ENCODE measurements around the gene EEF1A1.

EEF1A1 gene

DNA sequence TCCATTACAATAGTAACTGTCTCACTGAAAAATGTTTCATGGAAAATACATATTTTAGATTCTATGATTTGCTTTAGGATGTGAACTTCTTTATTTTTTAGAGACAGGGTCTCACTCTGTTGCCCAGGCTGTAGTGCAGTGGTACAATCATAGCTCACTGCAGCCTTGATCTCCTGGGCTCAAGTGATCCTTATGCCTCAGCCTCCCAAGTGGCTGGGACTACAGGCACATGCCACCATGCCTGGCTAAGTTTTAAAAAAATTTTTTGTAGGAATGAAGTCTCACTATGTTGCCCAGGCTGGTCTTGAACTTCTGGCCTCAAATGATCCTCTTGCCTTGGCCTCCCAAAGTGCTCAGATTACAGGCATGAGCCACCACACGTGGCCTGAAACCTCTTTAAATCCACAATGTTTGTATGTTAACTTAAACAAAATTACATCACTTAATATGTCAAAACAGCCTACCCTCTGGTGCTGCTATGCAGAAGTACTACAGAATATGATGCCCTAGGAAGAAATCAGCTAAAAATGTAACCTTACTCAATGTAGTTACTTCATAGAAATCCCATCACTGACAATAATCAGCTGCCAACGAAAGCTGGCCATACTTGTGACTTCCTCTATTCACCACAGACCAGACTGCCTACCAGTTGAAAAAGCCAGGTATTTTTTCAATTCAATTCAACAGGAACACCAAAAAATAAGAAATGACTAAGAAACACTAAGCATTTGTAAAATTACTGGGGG is 17.6 kb downstream of the EEF1A1 start:
- DNase-seq, result no peak

DNA sequence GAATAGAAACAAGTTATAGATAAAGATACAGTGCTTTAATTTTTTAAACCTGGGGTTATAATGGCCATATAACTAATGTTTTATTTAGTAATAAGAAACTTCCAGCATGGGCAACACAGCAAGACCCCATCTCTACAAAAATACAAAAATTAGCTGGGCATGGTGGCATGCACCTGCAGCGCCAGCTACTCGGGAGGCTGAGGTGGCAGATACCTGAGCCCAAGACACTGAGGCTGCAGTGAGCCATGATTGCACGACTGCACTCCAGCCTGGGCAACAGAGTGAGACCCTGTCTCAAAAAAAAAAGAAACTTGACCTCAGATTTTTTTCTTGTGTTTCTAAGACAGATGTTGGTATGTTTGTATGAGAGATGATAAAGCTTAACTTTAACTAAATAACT is 22.9 kb downstream of the EEF1A1 start:
- no peak for DNase-seq

DNA sequence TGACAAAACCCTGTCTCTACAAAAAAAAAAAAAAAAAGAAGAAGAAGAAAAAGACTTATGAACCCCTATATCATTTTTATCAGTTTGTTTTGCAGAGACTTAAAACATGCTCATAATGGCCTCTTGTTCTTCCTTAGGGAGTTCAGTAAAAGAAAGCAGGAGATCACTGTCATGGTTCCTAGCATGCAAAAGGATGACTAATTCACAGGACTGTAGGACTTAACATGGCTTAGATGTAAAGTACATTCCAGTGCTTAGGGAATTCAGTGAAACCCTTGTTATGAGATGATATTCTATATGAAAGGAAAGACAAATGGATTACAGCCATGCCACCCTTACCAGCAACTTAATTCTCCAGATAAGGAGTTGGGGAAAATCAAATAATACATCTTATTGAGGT is 29.5 kb downstream of the EEF1A1 start:
- no peak for DNase-seq

DNA sequence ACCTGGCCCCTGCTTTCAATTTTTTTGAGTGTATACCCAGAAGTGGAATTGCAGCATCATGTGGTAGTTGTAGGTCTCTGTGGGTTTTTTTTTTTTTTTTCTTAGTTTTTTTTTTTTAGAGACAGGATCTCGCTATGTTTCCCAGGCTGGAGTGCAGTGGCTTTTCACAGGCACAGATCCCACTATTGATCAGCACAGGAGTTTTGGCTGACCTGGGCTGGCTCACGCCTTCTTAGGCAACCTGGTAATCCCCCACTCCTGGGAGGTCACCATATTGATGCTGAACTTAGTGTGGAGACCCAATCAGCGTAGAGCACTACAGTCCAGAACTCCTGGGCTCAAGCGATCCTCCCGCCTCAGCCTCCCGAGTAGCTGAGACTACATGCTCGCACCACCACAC is 33.4 kb downstream of the EEF1A1 start:
- no peak for DNase-seq

DNA sequence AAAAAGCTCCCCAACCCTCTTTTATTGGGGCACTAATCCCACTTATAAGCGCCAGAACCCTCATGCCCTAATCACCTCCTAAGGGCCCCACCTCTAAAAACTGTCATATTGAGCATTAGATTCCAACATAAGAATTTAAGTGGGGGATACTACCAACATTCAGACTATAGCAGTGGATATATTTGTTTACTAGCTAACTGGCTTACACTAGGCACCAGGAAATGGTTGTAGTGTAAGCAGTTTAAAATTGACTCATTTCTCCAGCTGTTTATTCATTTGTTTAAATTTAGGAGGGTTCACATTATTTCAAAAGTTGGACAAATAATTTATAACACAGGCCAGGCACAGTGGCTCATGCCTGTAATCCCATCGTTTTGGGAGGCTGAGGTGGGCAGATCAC is 36.4 kb downstream of the EEF1A1 start:
- no peak for DNase-seq

DNA sequence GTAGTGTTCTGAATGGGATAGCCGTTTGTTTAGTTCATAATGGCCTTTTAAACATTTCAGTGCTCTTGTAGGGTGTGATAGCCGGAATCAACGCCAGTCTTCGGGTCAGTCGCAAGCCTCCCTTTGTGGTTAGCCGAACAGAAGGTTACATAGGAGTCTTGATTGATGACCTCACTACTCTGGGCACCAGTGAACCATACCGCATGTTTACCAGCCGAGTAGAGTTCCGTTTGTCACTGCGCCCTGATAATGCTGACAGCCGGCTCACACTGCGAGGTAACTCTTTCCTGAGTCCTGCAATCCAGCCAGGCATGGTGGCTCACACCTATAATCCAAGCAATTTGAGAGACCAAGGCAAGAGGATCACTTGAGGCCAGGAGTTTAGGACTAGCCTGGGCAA is 38.9 kb downstream of the EEF1A1 start:
- DNase-seq, result no peak

DNA sequence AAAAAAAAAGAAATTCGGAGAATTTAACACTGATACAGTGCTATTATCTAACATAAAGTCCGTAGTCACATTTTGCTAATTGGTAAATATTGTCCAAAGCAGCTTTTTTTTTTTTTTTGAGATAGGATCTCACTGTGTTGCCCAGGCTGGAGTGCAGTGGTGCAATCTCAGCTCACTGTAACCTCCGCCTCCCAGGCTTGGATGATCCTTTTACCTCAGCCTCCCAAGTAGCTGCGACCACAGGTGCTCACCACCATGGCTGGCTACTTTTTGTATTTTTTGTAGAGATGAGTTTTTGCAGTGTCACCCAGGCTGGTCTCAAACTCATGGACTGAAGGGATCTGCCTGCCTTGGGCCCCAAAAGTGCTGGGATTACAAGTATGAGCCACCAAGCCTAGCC is 43.4 kb downstream of the EEF1A1 start:
- DNase-seq, result no peak

DNA sequence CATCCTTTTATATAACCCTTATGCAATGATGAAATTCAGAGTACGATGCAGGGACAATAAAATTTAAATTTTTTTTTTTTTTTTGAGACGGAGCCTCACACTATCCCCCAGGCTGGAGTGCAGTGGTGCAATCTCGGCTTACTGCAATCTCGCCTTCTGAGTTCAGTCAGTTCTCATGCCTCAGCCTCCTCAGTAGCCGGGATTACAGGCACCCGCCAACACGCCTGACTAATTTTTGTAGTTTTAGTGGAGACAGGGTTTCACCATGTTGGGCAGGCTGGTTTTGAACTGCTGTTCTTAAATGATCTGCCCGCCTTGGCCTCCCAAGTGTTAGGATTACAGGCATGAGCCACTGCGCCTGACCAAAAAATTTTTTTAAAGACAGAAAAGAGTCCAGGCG is 44.1 kb downstream of the EEF1A1 start:
- DNase-seq, result no peak

DNA sequence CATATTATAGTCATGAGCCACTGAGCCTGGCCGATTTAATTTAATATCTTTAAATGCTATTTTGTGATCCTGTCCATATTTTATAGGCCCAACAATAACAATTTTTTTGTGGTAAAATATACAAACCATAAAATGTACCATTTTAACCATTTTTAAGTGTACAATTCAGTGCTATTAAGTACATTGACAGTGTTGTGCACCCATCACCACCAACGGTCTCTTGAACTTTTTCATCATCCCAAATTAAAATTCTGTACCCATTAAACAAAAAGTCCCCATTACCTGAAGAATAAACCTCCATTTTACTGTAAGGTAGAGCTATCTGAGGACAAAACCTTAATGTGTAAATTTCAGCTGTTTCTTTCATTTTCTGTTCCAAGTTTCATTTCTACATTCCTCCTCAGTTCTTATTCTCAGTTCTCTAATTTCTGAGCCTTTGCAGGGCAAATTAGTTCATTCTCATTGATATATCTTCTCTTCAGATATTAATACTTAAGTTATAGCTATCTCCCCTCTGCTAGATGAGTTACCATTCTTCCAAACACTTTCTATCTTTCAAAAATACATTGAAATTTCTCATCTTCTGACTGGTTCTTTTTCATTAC is 49.0 kb downstream of the EEF1A1 start:
- DNase-seq, result no peak
